Aorta (tissue), 5 donors: ENCODE results near the gene ZNF143. TPM values are rescaled to one million over a fixed set of nuclear protein-coding genes. Genes with fewer than 3 reads are reported as not detected.

Experiments
- ATAC-seq: fragments of 200-7000 bp; cut with Tn5 transposase; one replicate; pipeline ENCODE4 v1.9.1; 2022; ENCODE audit warnings: moderate library complexity; ENCODE audit not compliant: low FRiP score
- DNase-seq, 2 donors: peaks; one replicate each; pipeline ENCODE4 v3.0.0-alpha.2; 2020
- H3K27ac ChIP-seq, 2 donors: one replicate each; pipeline ENCODE4 v1.5.1; 2013; ENCODE audit warnings: low read length in 2 of 2, mild to moderate bottlenecking in 2 of 2, moderate library complexity in 2 of 2, control low read depth in 1 of 2, inconsistent platforms in 1 of 2, low read depth in 1 of 2
- H3K27me3 ChIP-seq, 2 donors: one replicate each; pipeline ENCODE4 v1.6.1; 2013; ENCODE audit warnings: control low read depth in 1 of 2, low read length in 1 of 2, mild to moderate bottlenecking in 1 of 2, moderate library complexity in 1 of 2; ENCODE audit not compliant: insufficient read depth in 2 of 2, control insufficient read depth in 1 of 2
- H3K36me3 ChIP-seq, 2 donors: one replicate each; pipeline ENCODE4 v1.6.1; 2013; ENCODE audit warnings: control low read depth in 1 of 2, low read length in 1 of 2, mild to moderate bottlenecking in 1 of 2; ENCODE audit not compliant: insufficient read depth in 2 of 2, control insufficient read depth in 1 of 2
- H3K4me1 ChIP-seq, 2 donors: one replicate each; pipeline ENCODE4 v1.6.1; 2013; ENCODE audit warnings: low read length in 2 of 2, control low read depth in 1 of 2, mild to moderate bottlenecking in 1 of 2, moderate library complexity in 1 of 2; ENCODE audit not compliant: insufficient read depth in 2 of 2, control insufficient read depth in 1 of 2
- H3K4me3 ChIP-seq, 2 donors: one replicate each; pipeline ENCODE4 v1.5.1; 2013; ENCODE audit warnings: low read length in 2 of 2, control low read depth in 1 of 2, mild to moderate bottlenecking in 1 of 2
- H3K9me3 ChIP-seq: one replicate; pipeline ENCODE4 v1.6.1; 2013; ENCODE audit warnings: mild to moderate bottlenecking, low read length; ENCODE audit not compliant: control insufficient read depth
- WGBS, 2 donors: extraction: QIAGEN DNeasy Blood & Tissue Kit; methylation state at CpG; one replicate each; pipeline ENCODE4 v1.1.7; 2013; 5-methylcytosine and 5-hydroxymethylcytosine counted together
- intact Hi-C, 2 donors: fragments of 100-400 bp; cut with DNase I; formaldehyde crosslinking; loops; one replicate each; pipeline versions ENCODE4 v1.14.2 to v1.15.0; 2022
- polyA plus RNA-seq, 2 donors: library from polyadenylated mRNA; stranded (reverse); fragments of 200-250 nt; gene quantifications; one replicate each; pipeline ENCODE4 v1.2.3, GENCODE V29; 2013
- total RNA-seq, 2 donors: library from RNA; stranded (reverse); fragmentation: NEBNext Ultra II Directional; extraction: Animal tissue kit (Norgen Biotek cat#: 25700); gene quantifications; one replicate each; pipeline ENCODE4 v1.2.1, GENCODE V29; 2021
- donor health status: healthy with polysubstance abuse.
- donor health status: Bipolar disorder and iron deficiency.
- donor health status: DM: no; HTN: no; CAD: no.
- donor health status: DM: no; HTN: no; CAD: no.
- donor health status: DM: yes; HTN: yes; CAD: no.

The ZNF143 gene
- total and polyA plus RNA-seq, 4 donors: 12.9 to 42.0 (median 26.9) TPM

DNA sequence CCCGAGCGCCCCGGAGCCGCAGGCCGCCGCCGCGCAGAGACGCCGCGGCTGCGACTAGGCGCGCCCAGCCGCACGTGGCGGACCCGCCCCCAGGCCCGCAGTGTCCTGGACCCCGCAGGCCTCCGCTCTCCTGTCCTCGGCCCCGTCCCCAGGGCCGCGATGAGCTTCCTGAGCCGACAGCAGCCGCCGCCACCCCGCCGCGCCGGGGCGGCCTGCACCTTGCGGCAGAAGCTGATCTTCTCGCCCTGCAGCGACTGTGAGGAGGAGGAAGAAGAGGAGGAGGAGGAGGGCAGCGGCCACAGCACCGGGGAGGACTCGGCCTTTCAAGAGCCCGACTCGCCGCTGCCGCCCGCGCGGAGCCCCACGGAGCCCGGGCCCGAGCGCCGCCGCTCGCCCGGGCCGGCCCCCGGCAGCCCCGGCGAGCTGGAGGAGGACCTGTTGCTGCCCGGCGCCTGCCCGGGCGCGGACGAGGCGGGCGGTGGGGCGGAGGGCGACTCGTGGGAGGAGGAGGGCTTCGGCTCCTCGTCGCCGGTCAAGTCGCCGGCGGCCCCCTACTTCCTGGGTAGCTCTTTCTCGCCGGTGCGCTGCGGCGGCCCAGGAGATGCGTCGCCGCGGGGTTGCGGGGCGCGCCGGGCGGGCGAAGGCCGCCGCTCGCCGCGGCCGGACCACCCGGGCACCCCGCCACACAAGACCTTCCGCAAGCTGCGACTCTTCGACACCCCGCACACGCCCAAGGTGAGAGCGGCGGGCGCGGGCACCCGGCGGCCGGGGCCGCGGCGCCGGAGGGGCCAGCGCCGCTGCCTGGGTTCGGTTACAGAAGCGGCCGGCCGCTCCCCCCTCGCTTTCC, 113.2 kb downstream of the ZNF143 start:
- peak in 1 of 2 donors; percentile 80 for DNase-seq
- Histone ChIP-seq H3K27ac (peak overlapping the region; percentile 37 to 93), H3K4me1 (no peaks in the 10 kb centered on the region), H3K36me3 (no peaks in the 10 kb centered on the region), H3K4me3 (peak overlapping the region; percentile 73 to 98), H3K9me3 (no peaks in the 10 kb centered on the region), H3K27me3 (no peaks in the 10 kb centered on the region)
- intact Hi-C loops: loop anchor here in 1 of 2 donors (2.0 to 5.0 kb wide), 3 partner anchors 39 to 113 kb away; partner anchors contain the start of gene ZNF143
- ATAC-seq: no peak
- 0% methylated on average over 68 to 122 of the region's 122 CpGs for WGBS, 2 donors

DNA sequence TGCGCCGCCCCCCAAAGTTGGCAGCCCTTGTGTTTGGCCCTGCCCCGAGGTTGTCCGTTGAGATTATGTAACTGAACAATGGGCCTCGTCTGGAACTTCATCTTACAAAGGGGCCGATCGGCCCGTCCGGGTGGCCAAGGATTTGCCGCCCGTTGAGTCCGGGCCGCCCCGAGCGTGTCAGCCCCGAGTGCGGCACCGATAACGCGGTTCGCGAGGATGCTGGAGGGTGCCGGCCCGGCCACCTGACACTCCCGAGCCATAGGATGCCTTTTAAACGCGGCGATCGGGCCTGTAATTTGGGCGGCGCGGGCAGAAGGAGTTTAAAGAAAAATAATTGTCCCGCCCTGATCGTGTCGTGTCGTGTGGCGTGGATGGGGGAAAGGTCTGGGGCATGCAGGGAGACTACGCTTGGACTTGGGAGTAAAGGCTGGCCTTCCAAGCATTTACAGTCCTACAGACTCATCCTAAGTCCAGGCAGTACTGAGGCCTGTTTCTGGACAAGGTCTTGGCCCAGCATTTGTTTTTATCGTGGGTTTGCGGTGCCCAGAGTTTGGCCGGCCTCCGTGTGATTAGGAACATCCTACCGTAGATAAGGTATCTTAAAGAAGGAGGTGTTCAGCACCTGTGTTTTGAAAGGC, 113.9 kb downstream of the ZNF143 start:
- H3K4me3 ChIP-seq: peak overlapping the region; percentile 73 to 98
- no peaks in the 10 kb centered on the region for H3K9me3 ChIP-seq
- H3K27ac ChIP-seq: peak overlapping the region; percentile 37 to 90
- DNase-seq: peak; percentile 58 to 82
- intact Hi-C loops: loop anchor here (5.0 kb wide), 2 partner anchors 38 to 47 kb away; no protein-coding TSS in a partner anchor
- no peaks in the 10 kb centered on the region for H3K27me3 ChIP-seq
- ATAC-seq: no peak
- 0 to 1% methylated on average over 43 of the region's 43 CpGs for WGBS, 2 donors
- no peaks in the 10 kb centered on the region for H3K36me3 ChIP-seq
- H3K4me1 ChIP-seq: no peaks in the 10 kb centered on the region

DNA sequence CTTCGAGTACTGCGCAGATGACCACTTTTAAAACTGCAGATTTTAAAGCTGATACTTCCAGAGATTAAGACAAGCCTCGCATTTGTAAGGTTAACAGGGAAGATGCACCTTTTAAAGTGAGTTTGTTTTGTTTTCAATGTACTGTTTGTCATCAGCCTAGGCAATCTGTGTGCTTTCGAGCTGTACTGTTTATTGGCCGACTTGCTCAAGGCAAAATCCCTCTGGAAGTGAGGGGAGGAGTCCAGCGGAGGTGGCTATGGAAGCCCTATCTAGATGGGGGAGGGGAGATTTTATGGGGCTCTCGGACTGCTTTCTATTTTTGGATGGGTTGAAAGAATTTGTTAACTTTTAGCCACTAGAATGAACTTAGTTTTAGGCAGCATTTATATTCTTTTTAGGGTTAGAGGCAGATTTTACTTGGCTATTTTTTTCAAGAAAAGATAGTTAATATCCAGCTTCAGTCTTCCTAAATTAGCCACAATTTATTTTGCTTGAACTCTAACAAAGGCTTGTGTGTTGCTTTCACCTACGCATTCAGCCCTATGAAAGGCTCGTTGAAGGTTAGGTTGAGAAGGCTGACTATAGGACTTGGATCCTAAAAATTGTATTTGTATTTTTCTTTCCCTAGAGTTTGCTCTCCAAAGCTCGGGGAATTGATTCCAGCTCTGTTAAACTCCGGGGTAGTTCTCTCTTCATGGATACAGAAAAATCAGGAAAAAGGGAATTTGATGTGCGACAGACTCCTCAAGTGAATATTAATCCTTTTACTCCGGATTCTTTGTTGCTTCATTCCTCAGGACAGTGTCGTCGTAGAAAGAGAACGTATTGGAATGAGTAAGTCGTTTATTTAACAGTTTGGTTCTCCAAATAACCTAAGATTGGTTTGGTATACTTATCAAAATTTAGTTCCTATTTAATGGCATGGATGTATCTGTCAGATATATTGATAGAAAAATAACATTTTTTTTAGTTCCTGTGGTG, 114.7 kb downstream of the ZNF143 start:
- DNase-seq: peak in 1 of 2 donors; percentile 63

DNA sequence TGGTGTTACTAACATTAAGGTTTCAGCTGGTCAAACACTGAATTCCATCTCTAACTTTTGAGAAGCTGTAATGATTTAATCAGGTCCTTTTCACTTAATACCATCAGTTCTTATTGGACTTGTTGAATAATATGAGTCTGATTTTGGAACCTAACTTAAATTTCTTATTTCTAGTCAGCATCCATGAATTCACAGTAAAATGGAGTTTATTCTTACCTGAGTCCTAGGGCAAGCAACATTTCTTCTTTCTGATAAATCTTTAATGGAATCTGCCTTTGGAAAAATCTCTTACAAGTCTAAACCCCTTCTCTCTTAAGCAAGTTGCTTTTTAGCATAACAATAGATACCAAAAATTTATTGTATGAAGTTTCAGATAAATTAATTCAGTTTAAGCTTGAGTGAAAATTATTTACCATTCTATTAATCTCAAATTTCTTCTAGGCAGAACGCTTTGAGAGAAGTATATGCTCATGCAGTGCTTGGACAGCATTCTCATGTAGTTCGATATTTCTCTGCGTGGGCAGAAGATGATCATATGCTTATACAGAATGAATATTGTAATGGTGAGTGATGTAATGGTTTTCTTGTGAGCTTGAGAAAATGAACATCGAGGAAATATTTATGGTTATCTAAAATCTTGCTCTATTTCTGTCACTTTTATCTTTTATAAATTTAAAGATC, 116.0 kb downstream of the ZNF143 start:
- no peak overlapping the region for H3K27ac ChIP-seq
- no peaks in the 10 kb centered on the region for H3K4me1 ChIP-seq
- no peak for ATAC-seq
- intact Hi-C loops: loop anchor here in 1 of 2 donors (5.0 kb wide), 2 partner anchors 35 to 50 kb away; no protein-coding TSS in a partner anchor
- peak overlapping the region; percentile 73 to 97 for H3K4me3 ChIP-seq
- 2 to 6% methylated on average over 4 of the region's 4 CpGs for WGBS, 2 donors
- no peak for DNase-seq
- H3K9me3 ChIP-seq: no peaks in the 10 kb centered on the region
- no peaks in the 10 kb centered on the region for H3K27me3 ChIP-seq
- no peaks in the 10 kb centered on the region for H3K36me3 ChIP-seq

More for the DNA sequence above, 114.7 kb downstream of the ZNF143 start:
- Histone ChIP-seq H3K36me3 (no peaks in the 10 kb centered on the region), H3K27me3 (no peaks in the 10 kb centered on the region), H3K9me3 (no peaks in the 10 kb centered on the region), H3K27ac (peak overlapping the region; percentile 63 to 90), H3K4me3 (peak overlapping the region; percentile 73 to 98), H3K4me1 (no peaks in the 10 kb centered on the region)
- intact Hi-C loops: loop anchor here in 1 of 2 donors (5.0 kb wide), 2 partner anchors 37 to 48 kb away; no protein-coding TSS in a partner anchor
- WGBS, 2 donors: 1% methylated on average over 17 of the region's 17 CpGs
- peak; percentile 62 for ATAC-seq

DNA sequence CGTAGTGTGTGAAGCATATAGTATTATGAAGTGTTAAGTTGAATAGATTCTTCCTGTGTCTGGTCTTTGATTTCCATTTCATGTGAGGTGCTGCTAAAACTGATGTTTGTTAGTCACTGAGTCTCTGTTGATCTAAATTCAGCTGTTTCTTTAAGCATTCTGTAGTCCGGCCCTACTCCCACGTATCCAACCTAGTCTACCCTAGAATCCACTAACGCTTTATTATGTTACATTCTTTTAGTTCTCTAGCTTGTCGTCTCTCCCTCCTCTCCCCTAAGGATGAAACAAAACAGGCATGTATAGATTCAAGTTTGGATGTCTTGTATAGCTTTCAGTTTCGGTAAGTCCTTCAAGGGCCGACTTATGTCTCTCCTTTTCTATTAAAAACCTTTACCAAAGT, 116.7 kb downstream of the ZNF143 start:
- peak overlapping the region; percentile 6 to 48 for H3K27ac ChIP-seq
- H3K9me3 ChIP-seq: no peaks in the 10 kb centered on the region
- DNase-seq (no peak), ATAC-seq (no peak)
- no peaks in the 10 kb centered on the region for H3K27me3 ChIP-seq
- H3K36me3 ChIP-seq: no peaks in the 10 kb centered on the region
- no peaks in the 10 kb centered on the region for H3K4me1 ChIP-seq
- intact Hi-C loops: loop anchor here in 1 of 2 donors (5.0 kb wide), 2 partner anchors 35 to 50 kb away; no protein-coding TSS in a partner anchor
- peak overlapping the region; percentile 73 to 97 for H3K4me3 ChIP-seq
- 3 to 6% methylated on average over 7 of the region's 7 CpGs for WGBS, 2 donors

Other genes with a start within 250 kb of the ZNF143 start
- 100 to 1,000 TPM; 129 to 155 TPM for gene DENND5A, start 195.7 kb upstream of the ZNF143 start, total RNA-seq
- 10 to 100 TPM; 56.0 to 63.5 TPM for gene DENND5A, start 195.7 kb upstream of the ZNF143 start, polyA plus RNA-seq
- gene TMEM41B, start 146.4 kb upstream of the ZNF143 start, total RNA-seq: 10 to 100 TPM; 28.8 to 31.4 TPM
- gene TMEM41B, start 146.4 kb upstream of the ZNF143 start, polyA plus RNA-seq: 10 to 100 TPM in 1 of 2 donors, 1 to 10 TPM in 1; 2.3 to 23.3 TPM
- gene IPO7, start 76.4 kb upstream of the ZNF143 start, total RNA-seq: 100 to 1,000 TPM; 135 to 158 TPM
- 10 to 100 TPM; 41.2 to 76.0 TPM for gene IPO7, start 76.4 kb upstream of the ZNF143 start, polyA plus RNA-seq
- 10 to 100 TPM; 19.5 to 41.3 TPM for gene WEE1, start 112.7 kb downstream of the ZNF143 start, total RNA-seq
- gene WEE1, start 112.7 kb downstream of the ZNF143 start, polyA plus RNA-seq: 10 to 100 TPM in 1 of 2 donors, 1 to 10 TPM in 1; 9.3 to 28.9 TPM
- gene SWAP70, start 203.1 kb downstream of the ZNF143 start, total RNA-seq: 10 to 100 TPM; 64.4 to 69.0 TPM
- 10 to 100 TPM; 15.8 to 29.8 TPM for gene SWAP70, start 203.1 kb downstream of the ZNF143 start, polyA plus RNA-seq